Fibroblast of skin of right biceps (primary cell): ENCODE data around the gene MOB2.

Experiments used
- DNase-seq: peaks from one replicate; pipeline ENCODE4 v3.0.0-alpha.2; 2013

Gene MOB2

DNA sequence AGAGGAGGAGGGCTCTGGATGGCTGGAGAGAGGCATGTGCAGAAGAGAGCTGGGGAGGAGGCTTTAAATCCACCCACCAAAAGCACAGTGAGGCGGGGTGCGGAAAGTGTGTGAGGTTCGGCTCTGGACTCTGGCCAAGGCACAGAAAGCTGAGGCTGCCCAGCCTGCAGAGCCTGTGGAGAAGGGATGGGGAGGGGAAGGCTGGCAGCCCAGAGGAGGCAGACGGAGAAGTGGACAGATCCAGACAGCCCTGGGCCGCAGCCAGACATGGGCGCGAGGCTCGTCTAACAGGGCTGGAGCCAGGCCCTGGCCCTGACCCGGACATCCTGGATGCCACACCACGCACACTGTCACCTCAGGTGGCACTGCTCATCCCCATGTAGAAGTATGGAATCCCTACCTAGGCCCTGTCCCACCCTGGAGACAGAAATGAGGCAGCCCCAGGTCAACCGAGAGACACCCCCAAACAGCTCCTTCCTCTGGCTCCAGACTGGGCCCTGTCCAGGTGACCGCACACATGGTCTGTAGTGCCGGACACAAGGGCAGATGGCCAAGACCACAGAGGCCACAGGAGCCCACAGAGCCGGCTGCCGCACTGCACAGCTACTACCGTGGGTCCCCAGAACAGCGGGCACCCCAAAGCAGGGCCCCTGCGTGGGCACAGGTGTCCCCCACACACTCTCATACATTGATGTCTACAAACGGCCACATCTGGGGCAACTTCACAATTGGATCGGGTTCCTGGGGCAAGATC is 16.6 kb upstream of the MOB2 start:
- no peak for DNase-seq

DNA sequence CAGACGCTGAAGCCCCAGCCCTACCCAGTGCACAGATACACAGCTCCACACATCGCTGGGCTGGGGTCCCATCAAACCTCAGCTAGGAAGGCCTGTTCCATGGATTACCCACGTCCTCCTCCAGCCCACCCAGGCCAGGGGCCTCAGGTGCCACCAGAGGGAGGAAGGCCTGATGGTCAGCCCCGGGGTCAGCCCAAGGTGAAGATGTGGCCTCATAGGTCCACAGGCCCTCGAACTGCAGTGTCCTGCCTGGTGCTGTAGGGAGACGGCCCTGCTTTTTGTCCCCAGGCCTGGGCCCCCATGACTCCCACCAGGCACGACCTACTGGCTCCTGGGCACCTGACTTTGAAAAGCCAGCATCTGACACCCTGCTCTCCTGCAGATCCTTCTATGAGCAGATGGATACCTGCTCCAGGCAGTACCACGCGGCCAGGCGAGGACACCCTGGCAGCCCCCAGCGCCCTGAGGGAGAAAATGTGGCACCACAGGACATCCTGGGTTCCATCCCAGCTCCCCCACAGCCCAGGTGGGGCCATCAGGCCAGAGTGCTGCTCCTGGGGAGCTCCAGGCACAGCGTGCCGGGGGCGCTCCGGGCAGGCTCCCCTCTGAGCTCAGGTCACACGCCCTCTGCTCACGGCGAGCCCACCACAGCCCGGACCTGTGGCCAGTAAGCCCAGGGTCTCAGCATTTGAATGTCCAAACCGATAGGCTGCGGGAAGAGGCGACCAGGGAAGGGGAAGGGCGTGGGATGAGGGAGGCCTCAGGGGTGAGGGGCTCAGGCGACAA is 15.8 kb upstream of the MOB2 start:
- no peak for DNase-seq

DNA sequence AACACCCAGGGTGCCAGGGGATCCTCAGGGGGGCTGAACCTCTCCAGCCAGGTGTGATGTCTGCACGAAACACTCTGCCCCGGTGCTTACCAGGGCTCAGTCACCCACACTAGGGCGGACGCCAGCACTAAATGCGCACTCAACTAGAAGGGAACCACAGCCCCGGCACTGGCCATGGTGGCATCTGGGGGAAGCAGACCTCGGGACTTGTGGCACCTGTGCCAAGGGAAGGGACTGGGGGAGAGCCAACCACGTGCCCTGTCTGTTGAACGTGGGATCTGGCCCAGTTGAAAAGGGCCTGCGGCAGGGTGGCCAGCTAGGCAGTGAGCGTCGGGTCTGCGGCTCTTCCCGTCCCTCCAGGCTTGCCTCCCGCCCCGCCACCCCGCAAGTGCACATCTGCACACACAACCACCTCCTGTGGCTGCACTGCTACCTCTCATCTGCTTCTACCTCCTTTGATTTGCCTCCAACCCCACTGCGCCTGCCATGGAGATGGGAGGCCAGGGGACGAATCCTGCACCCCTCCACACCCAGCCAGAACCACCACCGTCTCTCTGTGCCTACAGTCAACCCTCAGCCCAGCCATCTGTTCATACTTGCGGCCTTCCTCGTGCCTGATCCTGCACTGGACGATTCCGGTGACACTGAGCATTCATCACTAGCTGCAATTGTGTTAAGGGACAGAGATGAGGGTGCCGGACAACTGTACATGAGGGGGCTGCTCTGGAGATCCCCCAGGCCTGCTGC is 15.0 kb upstream of the MOB2 start:
- no peak for DNase-seq

DNA sequence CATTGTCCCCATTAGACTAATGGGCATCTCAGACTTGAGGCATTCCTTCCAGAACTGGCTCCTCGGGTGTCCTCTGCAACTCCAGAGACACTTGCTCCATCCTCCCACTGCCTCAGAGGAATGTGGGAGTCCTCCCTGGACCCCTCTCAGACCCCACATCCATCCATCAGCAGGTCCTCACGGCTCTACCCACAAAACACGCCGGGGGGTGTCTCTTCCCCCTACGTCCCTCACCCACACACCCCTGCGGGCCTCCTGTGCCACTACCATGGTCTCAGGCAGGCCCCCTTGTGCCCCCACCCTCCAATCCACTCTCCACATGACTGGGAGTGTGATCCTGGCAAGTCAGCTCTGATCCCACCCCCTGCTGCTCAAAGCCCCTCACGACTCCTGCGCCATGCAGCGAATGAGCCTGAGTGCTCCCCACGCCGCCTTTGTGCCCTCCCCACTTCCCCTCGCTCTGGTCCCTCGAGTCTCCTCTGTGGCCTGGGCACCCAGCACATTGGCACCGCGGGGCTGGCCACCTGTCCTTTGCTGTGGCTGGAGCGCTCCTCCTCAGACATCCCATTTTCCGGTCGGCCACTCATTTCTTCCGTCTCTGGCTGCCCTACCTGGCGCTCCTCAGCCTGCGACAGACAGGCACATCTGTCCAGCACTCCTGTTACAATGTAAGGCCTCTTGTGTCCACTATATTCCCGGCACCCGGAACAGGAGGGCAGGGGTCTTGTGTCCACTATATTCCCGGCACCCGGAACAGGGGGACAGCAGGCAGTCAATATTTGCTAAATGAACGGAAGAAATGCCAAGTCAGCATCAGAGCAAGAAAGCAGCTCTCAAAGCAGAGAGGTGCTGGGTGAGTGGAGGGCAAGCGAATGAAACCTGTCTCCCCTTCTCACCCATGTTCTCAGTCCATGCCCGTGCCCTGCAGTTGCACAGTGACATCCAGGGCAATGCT is 14.2 kb upstream of the MOB2 start:
- DNase-seq, result no peak

DNA sequence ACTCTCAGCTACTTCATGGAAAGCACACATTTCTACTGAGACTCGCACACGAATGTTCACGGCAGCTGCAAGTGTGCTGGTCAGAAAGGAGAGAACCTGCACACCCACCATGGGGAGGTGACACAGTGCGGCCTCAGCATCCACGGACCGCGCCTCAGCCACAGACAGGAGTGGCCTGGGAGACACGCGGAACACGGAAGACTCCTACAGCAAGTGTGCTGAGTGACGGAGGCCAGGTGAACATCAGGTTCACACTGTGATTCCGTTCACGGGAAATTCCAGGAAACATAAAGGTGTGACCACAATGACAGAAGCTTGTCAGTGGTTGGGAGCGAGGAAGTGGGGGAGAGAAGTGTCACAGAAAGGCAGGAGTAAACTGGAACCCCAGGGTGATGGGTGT is 13.3 kb upstream of the MOB2 start:
- DNase-seq, result no peak

DNA sequence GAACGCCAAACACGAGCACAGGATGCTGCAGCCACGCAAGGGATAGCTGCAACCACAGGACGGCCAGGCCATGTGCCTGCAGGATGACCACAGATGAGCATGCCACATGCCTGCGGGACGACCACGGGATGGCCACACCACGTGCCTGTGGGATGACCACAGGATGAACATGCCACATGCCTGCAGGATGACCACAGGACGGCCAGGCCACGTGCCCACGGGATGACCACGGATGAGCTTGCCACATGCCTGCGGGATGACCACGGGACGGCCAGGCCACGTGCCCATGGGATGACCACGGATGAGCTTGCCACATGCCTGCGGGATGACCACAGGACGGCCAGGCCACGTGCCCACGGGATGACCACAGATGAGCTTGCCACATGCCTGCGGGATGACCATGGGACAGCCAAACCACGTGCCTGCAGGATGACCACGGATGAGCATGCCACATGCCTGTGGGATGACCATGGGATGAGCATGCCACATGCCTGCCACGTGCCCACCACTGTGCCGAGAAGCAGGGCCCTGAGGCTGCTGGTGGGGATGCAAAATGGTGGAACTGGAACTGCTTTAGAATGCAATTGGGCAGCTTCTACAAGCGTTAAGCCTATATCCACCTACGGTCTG is 12.8 kb upstream of the MOB2 start:
- no peak for DNase-seq

DNA sequence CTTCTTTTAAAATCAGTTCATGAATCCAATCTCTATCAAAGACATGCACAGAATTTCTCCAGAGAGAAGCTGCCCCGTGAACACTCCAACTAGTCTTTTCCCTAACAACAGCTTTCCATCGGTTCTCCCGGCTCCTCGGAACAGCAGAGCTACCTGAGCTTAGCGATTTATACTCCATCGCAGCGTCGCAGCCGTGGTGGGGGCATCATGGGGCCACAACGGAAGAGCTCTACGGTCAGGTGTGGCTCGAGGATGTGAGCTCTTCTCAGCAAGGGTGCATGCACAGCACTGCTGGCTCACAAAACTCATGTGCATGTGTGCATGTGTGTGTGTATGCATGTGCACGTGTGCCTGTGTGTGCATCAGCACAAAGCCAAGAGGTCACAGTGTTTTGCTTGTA is 11.7 kb upstream of the MOB2 start:
- DNase-seq, result no peak

DNA sequence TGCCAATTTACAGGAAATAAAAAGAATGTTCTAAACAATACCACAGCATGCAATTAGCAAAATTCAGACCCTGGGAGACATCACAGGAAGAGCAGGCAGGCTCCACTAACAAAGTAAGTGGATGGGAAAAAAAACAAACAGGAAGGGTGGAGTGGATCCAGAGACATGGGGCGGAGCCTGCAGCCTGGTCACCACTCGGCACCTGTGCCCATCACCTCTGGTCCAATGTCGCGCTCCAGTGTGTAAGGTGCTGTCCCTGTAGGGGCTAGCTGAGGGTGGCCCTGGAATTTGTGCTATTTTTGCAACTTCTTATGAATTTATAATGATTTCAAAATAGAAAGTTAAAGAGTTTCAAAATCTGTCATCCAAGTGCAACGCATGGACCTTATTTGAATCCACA is 11.0 kb upstream of the MOB2 start:
- no peak for DNase-seq

DNA sequence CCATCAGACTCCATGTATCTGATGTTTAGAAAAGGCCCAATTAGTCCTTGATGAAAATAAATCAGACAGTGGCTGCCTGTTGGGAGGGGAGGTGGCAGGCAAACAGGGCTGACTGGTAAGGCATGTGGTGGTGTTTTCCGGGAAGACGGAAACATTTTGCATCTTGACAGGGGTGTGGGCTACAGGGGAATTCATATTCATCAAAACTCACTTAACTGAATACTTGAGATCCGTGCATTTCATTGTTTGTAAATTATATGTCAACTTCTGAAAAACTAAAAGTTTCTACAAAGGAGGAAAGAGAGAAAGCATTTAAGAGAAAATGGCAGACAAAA is 10.1 kb upstream of the MOB2 start:
- no peak for DNase-seq

DNA sequence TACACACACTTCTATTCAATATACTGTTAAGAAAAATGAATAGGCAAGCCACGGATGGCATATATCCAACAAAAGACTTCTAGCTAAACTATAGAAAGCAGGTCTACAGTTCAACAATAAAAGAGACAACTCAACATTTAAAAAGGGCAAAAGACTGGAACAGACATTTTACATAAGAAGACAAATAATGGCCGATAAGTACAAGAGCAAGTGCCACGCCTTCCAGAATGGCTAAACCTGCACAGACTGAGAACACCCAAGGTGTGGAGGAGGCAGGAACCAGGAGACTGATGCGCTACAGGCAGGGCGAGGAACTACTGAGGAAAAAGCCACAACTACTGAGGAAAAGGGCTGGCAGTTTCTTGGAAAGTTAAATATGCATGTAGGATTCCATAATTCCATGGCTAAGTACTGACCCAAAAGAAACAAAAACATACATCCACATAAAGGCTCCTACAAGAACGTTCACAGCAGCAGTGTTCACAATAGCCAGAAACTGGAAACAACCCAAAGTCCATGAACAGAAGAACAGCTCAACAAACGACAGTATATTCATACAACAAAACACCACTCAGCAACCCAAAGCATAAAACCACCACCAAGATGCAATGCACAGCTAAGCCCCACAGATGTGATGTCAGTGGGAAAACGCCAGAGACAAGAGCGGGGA is 9.6 kb upstream of the MOB2 start:
- DNase-seq, result no peak

DNA sequence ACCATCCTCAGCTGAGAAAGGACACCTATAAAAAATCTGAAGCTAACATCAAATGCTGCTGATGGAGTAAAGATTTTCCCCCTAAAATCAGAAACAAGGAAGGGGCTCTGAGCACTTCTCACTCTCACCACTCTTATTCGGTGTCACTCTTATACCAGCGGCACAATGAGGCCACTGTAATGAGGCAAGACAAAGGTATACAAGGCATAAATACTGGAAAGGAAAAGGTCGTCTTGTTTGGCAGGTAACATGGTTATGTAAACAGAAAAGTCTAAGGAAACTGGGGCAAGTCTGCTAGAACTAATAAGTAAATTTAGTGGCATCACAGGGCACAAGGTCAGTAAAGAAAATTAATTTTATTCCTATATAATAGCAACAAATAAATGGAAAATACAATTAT is 8.1 kb upstream of the MOB2 start:
- DNase-seq, result no peak

DNA sequence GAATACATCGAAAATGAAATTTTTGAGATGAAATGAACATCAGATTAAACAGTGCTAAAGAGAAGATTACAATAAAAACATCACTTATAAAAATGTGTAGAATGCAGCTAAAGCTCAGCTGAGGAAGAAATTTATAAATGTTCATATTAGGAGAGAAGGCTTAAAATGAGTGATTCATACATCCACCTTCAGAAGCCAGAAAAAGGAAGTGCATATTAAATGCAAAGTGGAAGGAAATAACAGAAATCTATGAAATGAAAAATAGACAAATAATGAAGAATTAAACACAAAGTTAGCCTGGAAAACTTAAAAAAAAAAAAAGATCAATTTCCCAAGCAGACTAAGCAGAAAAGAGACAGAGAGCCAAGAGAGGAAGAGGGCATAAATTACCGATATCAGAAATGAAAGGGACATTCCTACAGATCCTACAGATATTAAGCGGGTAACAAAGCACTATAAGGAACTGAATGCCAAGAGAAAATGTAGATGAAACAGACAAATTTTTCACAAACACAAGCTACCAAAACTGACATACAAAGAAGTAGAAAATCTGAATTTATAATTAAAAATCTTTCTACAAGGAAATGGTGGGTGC is 7.2 kb upstream of the MOB2 start:
- no peak for DNase-seq

DNA sequence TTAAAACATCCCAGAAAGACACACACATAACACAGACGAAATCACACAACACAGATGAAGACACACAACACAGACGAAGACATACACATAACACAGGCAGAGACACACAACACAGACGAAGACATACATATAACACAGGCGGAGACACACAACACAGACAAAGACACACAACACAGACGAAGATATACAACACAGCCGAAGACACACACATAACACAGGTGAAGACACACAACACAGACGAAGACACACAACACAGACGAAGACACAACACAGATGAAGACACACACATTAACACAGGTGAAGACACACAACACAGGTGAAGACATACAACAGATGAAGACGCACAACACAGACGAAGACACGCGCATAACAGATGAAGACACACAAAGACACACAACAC is 4.8 kb upstream of the MOB2 start:
- DNase-seq, result no peak

DNA sequence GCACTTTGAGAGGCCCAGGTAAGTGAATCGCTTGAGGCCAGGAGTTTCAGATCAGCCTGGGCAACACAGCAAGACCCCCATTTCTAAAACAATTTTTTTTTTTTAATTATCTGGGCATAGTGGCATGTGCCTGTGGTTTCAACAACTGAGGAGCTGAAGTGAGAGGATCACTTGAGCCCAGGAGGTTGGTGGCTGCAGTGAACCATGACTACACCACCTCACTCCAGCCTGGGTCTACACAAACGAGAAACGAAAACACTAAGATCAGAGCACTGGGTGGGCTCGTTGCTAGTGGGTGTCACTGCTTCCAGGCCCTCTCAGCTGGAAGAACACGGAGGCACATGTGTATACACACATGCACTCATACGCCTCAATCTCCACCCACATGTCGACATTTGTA is 4.1 kb upstream of the MOB2 start:
- DNase-seq, result no peak

DNA sequence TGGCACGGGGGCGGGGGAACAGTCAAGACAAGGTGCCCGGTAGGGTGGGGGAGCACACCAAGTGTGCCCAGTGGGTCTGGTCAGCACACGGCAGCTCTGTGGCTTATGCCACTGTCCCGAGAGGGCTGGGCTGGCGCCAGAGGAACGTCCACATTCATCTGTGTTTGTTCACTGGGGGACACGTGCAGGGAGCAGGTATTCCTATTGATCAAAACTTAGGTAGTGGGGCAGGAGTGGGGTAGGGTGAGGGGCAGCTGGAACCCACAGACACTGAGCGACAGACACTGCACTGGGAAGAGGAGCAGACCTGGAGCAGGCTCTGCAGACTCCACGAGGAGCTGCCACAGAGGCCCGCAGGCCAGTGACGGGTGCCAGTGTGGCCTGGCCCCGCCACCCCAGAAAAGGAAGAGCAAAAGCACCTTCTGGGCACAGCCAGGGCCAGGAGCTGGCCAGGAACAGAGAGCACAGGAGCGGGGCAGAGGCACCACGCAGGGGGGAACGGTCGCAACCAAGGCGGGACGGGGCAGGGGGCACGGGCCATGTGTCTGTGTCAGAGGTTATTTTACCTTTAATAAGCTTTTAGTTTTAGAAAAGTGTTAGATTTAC is 2.1 kb upstream of the MOB2 start:
- DNase-seq, result no peak

DNA sequence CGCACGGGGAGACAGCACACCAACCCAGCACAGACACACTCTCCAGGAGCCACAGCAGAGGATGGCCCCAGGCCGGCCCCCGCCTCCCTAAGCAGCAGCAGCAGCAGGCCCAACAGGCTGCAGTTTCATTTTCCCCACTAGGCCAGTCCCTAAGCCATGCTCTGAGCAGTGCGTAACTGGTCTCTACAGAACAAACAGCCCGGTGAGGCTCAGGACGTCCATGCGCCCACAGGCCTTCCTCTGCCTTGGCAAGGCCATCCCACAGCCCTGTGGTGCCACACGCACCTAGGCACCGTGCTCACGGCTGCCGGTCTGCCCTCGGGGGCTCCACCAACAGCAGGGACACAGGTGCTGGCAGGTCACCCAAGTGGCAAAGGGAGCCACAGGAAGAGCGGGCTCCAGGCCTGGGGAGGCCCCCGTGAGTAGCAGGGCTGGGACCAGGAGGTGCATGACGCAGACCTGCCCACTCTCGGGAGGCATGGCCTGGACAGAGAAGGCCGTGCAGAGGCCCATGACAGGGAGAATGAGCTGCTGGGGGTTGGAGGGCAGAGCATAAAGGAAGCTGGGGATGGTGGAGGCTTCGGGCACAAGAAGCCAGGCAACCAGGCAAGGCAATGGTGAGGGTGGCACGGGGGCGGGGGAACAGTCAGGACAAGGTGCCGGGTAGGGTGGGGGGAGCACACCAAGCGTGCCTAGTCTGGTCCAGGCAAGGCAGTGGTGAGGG is 1.4 kb upstream of the MOB2 start:
- no peak for DNase-seq

DNA sequence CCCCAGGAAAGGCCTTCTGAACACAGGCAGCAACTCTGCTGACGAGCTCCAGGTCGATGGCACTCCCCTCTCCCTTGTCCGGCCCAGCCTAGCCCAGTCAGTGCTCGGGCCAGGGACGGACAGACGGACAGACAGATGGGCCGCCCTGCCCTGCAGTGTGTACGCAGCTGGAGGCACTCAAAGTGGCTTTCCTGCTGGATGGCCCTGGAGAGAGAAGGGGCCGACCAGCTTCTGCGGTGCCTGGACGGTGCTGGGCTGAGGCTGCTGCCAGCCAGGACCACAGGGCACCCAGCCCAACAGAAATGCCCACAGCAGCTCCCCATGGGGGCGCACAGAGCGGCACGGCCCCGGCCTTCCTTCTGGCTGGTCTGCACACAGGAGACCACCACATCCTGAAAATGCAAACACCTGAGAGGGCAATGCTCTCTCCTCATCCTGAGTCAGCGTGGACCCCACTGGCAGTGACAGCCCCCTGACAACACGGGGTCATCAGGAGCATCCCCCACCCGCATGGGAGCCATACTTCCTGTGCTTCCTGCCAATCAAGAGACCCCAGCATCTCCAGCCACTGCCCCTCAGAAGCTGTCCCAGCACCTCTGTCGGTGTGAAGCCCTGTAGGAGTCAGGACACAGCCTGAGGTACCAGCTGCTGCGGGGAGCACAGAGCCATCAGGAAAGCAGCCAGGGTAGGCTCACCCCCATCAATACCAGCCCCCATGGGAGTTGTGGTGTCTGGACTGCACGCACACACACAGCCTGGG is 692 bp upstream of the MOB2 start:
- DNase-seq, result no peak

DNA sequence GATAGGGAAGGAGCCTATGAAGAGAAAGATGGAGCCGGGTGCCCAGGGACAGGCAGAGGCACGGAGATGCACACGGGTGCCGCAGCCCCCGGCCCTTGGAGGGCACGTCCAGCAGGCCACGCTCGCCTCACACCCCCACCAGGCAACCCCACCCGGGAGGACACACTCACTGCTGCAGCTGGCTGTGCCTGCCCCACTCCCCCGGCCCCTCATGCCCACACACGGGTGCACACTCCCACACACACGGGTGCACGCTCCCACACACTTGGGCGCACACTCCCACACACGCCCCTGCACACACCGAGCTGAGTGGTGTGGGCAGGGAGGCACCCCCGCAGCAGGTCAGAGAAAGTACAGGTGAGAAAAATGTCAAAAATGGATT is 1.1 kb downstream of the MOB2 start:
- DNase-seq, result no peak

DNA sequence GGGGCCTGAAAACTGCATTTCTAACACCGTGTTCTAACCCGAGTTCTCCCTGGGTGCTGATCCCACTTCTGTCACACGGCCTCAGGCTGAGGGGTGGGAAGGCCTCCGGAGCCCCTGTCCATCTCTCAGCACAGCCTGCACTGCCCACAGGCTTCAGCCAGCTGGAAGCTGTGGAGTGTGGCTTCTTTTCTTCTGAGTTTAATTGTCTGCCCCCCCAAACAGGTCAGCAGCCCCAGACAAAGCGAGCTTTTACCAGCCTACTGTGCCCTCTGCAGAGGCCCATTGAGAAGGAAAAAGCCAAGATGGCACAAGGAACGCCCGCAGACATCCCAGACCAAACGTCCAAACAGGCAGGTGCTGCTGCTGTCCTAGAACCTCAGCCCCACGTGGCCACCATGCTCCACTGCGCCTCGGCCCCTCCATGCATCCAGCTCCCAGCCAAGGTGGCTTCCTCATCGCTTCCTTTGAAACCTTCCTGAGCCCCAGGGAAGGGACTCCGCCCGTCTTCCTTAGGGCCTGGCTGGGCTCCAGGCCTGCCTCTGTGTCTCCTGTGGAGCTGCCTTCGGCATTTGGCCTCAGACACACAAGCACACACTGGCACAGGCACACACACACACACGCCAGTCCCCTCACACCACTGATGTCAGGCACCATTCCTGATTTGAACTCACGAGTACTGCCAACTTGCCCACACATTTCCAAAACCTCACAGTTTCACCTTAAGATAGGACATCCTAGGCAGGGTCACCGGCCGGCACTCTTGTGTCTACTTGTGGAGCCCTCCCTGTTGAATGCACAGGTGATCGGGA is 1.7 kb downstream of the MOB2 start:
- DNase-seq, result no peak
